Activated naive CD4-positive, alpha-beta T cell treated with anti-CD3 and anti-CD28 coated beads, Interleukin-2, amount 10 ng/mL, durations not matched to agents 7 days and 5 days (primary cell): Measurements from ENCODE around the gene PAK4.
"Not testable (repeated sequence)": the region's sequence is repeated elsewhere in the genome, so short reads cannot be mapped to it uniquely, and the experiment has no call there.

Experiments
- CTCF ChIA-PET: fragments of 350-600 bp; sonication (Branson Sonifier 250); formaldehyde crosslinking; loops from one replicate; lab custom pipeline; 2021; ENCODE audit warnings: antibody characterized with exemption; lab: Charles Lee
- DNase-seq: peaks from one replicate; pipeline ENCODE4 v3.0.0-alpha.2; 2020
- H3K27ac Mint-ChIP-seq: one replicate; pipeline ENCODE4 v1.8.0; 2021; ENCODE audit warnings: mild to moderate bottlenecking, moderate library complexity, mixed read lengths
- H3K27me3 Mint-ChIP-seq: one replicate; pipeline ENCODE4 v1.8.0; 2021; ENCODE audit warnings: mild to moderate bottlenecking, mixed read lengths
- H3K36me3 Mint-ChIP-seq: one replicate; pipeline ENCODE4 v1.8.0; 2021; ENCODE audit warnings: mixed read lengths
- H3K4me1 Mint-ChIP-seq: one replicate; pipeline ENCODE4 v1.8.0; 2021; ENCODE audit warnings: mixed read lengths
- H3K4me3 Mint-ChIP-seq: one replicate; pipeline ENCODE4 v1.8.0; 2021; ENCODE audit warnings: mild to moderate bottlenecking, moderate library complexity, mixed read lengths
- H3K9me3 Mint-ChIP-seq: one replicate; pipeline ENCODE4 v1.8.0; 2021; ENCODE audit warnings: mixed read lengths

Gene PAK4

GRCh38 chr19:39209196-39209595 is 83.6 kb downstream of the PAK4 start:
- DNase-seq, result no peak
- no peak overlapping the region for H3K4me3 Mint-ChIP-seq
- H3K27me3 Mint-ChIP-seq, result peaks cover 55% of the 10 kb centered on the region
- CTCF ChIA-PET, result no interaction called here
- no peaks in the 10 kb centered on the region for H3K4me1 Mint-ChIP-seq
- H3K9me3 Mint-ChIP-seq, result no peaks in the 10 kb centered on the region
- H3K36me3 Mint-ChIP-seq, result no peaks in the 10 kb centered on the region
- H3K27ac Mint-ChIP-seq, result no peak overlapping the region

- CTCF ChIA-PET, result interaction anchor here (2.0 to 2.4 kb wide), 2 partner anchors 118 to 200 kb away, joined by 8 read pairs; partner anchors contain the start of gene PLEKHG2
- H3K9me3 Mint-ChIP-seq, result no peaks in the 10 kb centered on the region
- no peak overlapping the region for H3K4me3 Mint-ChIP-seq
- H3K36me3 Mint-ChIP-seq, result no peaks in the 10 kb centered on the region
- no peaks in the 10 kb centered on the region for H3K4me1 Mint-ChIP-seq
- H3K27me3 Mint-ChIP-seq, result peaks cover 38% of the 10 kb centered on the region
- DNase-seq, result no peak
- H3K27ac Mint-ChIP-seq, result no peak overlapping the region
These were observed 86.3 kb downstream of the PAK4 start for GRCh38 chr19:39211731-39212374.

- Mint-ChIP-seq H3K36me3 (no peaks in the 10 kb centered on the region), H3K9me3 (no peaks in the 10 kb centered on the region), H3K27me3 (peaks cover 42% of the 10 kb centered on the region), H3K27ac (no peak overlapping the region), H3K4me3 (no peak overlapping the region), H3K4me1 (no peaks in the 10 kb centered on the region)
- CTCF ChIA-PET, result interaction anchor here (0.6 to 2.4 kb wide), 5 partner anchors 25 to 229 kb away, joined by 3 to 8 read pairs (median 3); partner anchors contain the start of gene PLEKHG2
- peak; percentile 79 for DNase-seq
These were observed 86.8 kb downstream of the PAK4 start for GRCh38 chr19:39212375-39212742.

- DNase-seq, H3K27ac Mint-ChIP-seq, H3K4me1 Mint-ChIP-seq, H3K9me3 Mint-ChIP-seq, H3K4me3 Mint-ChIP-seq, H3K36me3 Mint-ChIP-seq: not testable (repeated sequence)
- CTCF ChIA-PET, result interaction anchor here (1.5 kb wide), 1 partner anchor 105 kb away, joined by 5 read pairs; no protein-coding TSS in a partner anchor
- peaks cover 49% of the 10 kb centered on the region for H3K27me3 Mint-ChIP-seq
These were observed 89.7 kb downstream of the PAK4 start for GRCh38 chr19:39215323-39215722.

GRCh38 chr19:39217094-39217493 is 91.5 kb downstream of the PAK4 start:
- Mint-ChIP-seq H3K36me3 (no peaks in the 10 kb centered on the region), H3K9me3 (no peaks in the 10 kb centered on the region), H3K27ac (no peak overlapping the region), H3K27me3 (peaks cover 58% of the 10 kb centered on the region), H3K4me3 (no peak overlapping the region), H3K4me1 (no peaks in the 10 kb centered on the region)
- no peak for DNase-seq
- CTCF ChIA-PET, result no interaction called here

- H3K4me3 Mint-ChIP-seq, result no peak overlapping the region
- no peak overlapping the region for H3K27ac Mint-ChIP-seq
- no peaks in the 10 kb centered on the region for H3K4me1 Mint-ChIP-seq
- no peaks in the 10 kb centered on the region for H3K36me3 Mint-ChIP-seq
- no peak for DNase-seq
- no peaks in the 10 kb centered on the region for H3K9me3 Mint-ChIP-seq
- CTCF ChIA-PET, result interaction anchor here (0.6 kb wide), 1 partner anchor 118 kb away, joined by 4 read pairs; no protein-coding TSS in a partner anchor
- peaks cover 62% of the 10 kb centered on the region for H3K27me3 Mint-ChIP-seq
These were observed 92.8 kb downstream of the PAK4 start for GRCh38 chr19:39218230-39219007.

DNA sequence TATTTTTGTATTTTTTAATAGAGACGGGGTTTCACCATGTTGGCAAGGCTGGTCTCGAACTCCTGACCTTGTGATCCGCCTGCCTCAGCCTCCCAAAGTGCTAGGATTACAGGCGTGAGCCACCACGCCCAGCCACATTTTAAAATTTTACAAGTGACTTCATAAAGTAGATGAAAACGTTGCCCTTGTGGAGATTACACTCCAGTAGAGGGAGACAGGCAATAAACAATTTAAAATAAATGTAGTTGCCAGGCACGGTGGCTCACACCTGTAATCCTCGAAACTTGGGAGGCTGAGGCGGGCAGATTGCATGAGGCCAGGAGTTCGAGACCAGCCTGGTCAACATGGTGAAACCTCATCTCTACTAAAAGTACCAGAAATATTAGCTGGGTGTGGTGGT is 93.5 kb downstream of the PAK4 start:
- DNase-seq, H3K4me1 Mint-ChIP-seq, H3K4me3 Mint-ChIP-seq, CTCF ChIA-PET, H3K27ac Mint-ChIP-seq, H3K9me3 Mint-ChIP-seq, H3K36me3 Mint-ChIP-seq: not testable (repeated sequence)
- peaks cover 61% of the 10 kb centered on the region for H3K27me3 Mint-ChIP-seq

GRCh38 chr19:39223703-39224279 is 98.2 kb downstream of the PAK4 start:
- H3K27me3 Mint-ChIP-seq, result peaks cover 45% of the 10 kb centered on the region
- H3K4me1 Mint-ChIP-seq, result no peaks in the 10 kb centered on the region
- H3K36me3 Mint-ChIP-seq, result no peaks in the 10 kb centered on the region
- DNase-seq, result peak; percentile 60
- CTCF ChIA-PET, result interaction anchor here (1.2 kb wide), 1 partner anchor 105 kb away, joined by 3 read pairs; no protein-coding TSS in a partner anchor
- no peak overlapping the region for H3K27ac Mint-ChIP-seq
- no peaks in the 10 kb centered on the region for H3K9me3 Mint-ChIP-seq
- no peak overlapping the region for H3K4me3 Mint-ChIP-seq

DNA sequence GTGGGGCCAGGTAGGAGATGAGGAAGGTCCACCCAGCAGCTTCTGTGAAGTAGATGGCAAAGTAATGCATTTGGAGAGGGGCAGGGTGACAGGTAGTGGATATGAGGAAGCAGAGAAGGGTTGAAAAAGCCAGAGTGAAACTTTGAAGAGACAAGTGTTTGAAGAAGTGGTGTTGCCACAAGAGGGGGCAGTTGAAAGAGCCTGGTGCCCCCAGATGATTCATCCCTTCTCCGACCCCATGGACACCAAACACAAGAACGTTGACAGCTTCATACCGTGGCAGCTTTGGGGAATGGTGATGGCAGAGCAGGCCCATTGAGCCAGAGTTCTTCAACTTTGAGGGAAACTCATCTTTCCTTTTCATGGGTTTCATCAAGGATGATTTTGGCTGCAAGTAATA is 99.3 kb downstream of the PAK4 start:
- no peak overlapping the region for H3K4me3 Mint-ChIP-seq

More for the DNA sequence above, 99.3 kb downstream of the PAK4 start:
- H3K4me1 Mint-ChIP-seq, result no peaks in the 10 kb centered on the region
- H3K27me3 Mint-ChIP-seq, result peaks cover 46% of the 10 kb centered on the region
- CTCF ChIA-PET, result interaction anchor here (1.2 kb wide), 1 partner anchor 104 kb away, joined by 3 read pairs; no protein-coding TSS in a partner anchor
- H3K36me3 Mint-ChIP-seq, result no peaks in the 10 kb centered on the region
- no peak overlapping the region for H3K27ac Mint-ChIP-seq
- H3K9me3 Mint-ChIP-seq, result no peaks in the 10 kb centered on the region
- DNase-seq, result no peak
